GM12873 (cell line): ENCODE measurements around the gene CD300LG.

Experiments
- CTCF ChIP-seq: IDR thresholded peaks from 2 replicates; pipeline ENCODE4 v1.5.1; 2012; ENCODE audit warnings: low read depth, mild to moderate bottlenecking, moderate library complexity, low read length, control low read depth; ENCODE audit not compliant: insufficient read depth; ENCODE audit errors: missing control alignments

Gene CD300LG

GRCh38 chr17:43911904-43912303 is 64.9 kb downstream of the CD300LG start:
- TF ChIP-seq CTCF, result no peak

DNA sequence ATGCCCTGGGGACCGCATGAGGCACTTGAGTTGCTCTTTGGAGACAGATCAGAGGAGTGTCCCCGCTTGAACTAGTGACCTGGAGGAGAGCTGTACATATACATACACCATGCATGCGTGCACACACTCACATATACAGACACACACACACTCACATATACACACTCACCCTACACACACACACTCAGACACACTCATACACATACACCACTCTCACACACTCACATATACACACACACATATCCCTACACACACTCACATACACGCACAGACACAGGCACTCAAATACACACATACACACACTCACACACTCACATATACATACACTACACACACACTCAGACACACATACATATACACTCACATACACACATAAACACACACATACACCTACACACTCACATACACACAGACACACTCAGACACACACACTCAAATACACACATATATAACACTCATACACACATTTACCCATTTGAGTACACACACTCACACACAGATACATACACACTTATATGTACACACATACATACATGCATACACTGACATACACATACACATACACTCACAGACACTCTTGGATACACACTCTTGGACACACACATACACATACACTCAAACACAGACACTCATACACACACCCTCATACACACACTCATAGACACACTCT is 65.8 kb downstream of the CD300LG start:
- TF ChIP-seq CTCF, result no peak
